Activated T-cell treated with anti-CD3 and anti-CD28 coated beads for 4 hours (primary cell): ENCODE data around the gene ANKAR.
"Not testable (repeated sequence)": the region's sequence is repeated elsewhere in the genome, so short reads cannot be mapped to it uniquely, and the experiment has no call there.

Experiments used
- DNase-seq: peaks from one replicate; pipeline ENCODE4 v3.0.0-alpha.2; 2020

ANKAR gene

DNA sequence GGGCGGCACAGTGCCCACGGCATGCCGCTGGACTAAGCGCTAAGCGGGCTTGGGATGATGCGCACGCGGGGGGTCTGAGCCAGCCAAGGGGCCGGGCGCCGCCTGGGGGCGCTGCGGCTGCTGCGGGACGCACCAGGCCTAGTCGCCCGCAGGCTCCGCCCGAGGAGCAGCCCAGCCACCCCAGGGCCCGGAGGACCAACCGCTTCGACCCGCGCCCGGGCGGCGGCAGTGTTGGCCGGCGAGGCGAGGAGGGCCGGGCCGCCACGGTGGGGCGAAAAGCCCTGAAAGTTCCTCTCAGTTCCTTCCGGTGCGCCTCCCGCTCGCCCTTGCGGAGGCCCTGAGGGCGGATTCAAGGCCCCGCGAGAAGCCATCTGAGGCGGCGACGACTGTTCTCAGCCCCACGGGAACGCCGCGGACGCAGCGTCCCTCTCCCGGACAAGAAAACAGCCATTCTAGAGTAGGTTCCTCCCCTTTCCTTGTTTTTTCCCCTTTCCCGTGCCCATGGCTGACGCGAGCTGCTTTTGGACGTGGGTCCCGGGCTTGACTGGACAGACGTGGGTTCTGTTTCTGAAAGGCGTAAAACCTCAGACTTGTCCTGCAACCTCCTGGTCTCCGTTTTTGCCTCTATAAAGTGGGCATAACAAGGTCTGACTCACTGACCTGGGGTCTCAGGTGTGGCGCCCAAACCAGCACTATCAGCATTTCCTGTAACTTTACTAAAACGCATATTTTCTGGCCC, at the start of gene ANKAR:
TSS of gene ANKAR (plus strand) at position 297 of the 739 bp plus-strand sequence. CDS start 1,821 bp downstream, outside the sequence.
- peak; percentile 67 for DNase-seq

- no peak for DNase-seq
Observed at GRCh38 chr2:189625636-189626035, 48.8 kb upstream of the ANKAR start.

GRCh38 chr2:189627789-189628188, 46.7 kb upstream of the ANKAR start:
- no peak for DNase-seq

GRCh38 chr2:189628817-189629530, 45.5 kb upstream of the ANKAR start:
- DNase-seq, result no peak

DNA sequence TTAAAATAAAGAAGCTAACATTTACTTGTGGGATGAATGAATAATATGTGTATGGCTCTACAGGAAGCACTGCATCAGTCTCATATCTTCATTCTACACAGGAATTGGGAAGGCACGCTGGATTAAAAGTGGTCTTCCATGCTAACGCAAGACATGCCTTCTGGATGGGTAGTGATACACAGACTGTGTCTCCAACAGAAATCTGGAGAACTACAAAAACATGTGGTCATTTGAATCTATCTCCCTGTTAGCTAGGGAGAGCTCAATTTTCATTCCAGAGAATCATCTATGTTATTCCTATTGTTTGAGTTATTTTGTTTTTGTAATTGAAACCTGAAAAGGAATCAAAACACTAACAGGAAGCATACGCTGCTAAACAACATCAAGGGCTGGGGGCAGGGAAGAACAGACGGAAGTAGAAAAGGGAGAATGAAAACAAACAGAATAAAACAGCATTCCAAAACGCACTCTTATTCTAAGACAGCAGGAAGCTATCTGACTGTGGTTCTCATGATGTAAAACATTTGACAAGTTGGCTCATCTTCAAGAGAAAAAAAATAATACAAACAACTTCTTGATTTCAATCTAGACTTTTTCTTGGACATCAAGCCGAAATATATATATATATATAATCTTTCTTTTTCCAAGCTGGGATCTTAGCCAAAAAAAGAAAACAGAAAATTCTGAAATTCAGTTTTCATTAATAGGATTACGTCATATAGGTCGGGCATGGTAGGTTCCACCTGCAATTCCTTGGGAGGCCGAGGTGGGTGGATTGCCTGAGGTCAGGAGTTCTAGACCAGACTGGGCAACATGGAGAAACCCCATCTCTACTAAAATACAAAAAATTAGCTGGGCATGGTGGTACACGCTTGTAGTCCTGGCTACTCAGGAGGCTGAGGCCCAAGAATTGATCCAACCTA, 44.7 kb upstream of the ANKAR start:
- no peak for DNase-seq

- DNase-seq, result no peak
Observed at GRCh38 chr2:189631849-189632248, 42.6 kb upstream of the ANKAR start.

DNA sequence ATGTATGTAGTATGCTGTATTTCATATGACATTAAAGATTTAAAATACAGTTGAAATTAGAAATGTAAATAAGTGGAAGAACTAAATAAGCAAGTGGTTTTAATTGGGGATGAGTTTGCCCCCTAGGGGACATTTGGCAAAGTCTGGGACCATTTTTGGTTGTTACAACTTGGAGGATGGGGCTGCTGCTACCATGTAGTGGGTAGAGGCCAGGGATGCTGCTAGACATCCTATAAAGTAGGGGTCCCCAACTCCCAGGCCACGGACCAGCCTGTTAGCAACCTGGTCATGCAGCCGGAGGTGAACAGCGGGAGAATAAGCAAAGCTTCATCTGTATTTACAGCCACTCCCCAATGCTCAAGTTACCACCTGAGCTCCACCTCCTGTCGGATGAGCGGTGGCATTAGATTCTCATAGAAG, 41.1 kb upstream of the ANKAR start:
- DNase-seq, result no peak

DNA sequence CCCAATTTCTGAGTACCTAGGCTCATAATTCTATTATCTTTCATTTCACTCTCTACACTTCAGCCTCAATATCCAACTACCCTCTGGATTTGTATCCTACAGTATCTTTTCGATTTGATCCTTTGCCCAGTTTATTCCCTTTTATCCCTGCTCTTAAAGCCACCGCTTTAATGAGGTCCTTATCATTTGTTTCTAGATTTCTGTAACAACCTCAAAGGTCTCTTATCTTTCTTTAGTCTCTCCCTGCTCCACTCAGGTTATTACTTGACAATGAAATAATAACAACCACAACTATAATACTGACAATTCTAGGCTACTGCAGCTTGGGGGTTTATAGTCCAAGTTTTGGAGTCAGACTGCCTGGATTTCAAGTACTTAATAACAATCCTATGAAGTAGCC, 39.1 kb upstream of the ANKAR start:
- DNase-seq, result no peak

DNA sequence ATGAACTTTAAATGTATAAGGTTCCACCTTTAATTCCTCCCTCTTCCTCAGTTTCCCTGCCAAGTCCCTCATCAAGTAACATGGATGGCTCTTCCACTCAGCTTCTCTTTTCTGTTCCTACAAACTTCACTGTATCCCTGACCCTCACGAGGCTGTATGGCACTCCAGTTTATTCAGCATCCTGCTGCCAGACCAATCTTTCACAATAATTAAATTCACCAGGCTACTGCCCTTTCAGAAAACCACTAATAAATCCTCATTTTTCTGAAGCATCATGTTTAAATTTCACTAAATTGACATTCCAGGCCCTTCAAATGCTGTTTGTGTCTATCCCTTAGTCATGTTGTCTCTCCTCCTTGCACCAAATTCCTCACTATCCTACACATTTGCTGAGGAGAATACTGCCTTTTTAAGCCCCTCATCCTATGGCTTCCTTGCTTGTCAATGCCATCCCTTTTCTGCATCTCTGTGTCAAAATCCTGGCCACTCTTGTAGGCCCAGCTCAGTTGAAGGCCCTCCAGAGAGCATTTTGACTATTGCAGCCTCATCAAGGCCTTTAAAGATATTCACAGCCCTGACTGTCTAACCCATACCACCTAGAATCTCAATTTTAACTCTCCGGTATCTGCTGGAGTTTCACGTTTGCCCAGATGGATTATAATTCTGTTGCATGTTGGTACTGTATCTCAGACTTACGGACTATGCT, 36.0 kb upstream of the ANKAR start:
- no peak for DNase-seq

DNA sequence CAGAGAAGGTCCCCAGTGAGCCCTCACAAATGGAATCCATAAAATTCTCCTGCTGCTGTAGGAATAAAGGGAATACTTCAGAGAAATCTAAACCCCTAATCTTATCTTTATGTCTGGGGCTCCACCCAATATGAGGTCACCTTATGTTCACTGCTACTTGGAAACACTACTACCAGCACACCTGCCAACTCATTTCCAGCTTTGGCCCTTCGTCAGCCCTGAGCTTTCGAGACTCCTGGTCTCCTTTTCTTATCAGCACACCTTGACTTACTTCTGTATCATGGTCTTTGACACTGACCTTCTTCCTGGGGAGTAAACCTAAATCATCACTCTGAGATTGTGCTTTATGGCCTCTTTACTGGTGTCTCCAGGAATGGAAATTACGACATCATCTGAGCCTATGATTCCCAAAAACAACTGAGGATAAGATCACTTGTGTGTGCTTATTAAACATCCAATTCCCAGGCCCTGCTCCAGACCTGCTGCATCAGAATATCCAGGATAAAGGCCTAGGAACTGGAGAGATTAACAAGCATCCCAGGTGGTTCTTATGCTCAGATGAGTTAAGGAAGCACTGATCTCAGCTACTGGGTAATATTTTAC, 35.4 kb upstream of the ANKAR start:
- no peak for DNase-seq

DNA sequence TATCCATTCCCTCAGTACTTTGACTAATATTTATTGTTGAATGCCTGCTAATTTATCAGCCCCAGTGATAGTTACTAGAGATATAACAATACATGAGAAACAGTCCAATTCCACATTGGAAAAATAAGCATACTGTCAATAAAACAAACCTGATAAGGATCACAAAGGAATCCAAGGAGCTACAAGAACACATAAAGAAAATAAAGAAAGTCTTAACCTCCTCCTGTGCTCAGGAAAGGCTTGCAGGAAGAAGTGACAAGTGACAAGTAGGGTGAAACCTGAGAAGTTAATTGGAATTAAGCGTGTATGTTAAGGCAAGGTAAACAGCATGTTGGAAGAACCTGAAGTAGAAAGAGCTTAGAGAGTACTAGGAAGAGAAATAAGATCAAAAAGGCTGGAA, 33.5 kb upstream of the ANKAR start:
- no peak for DNase-seq

GRCh38 chr2:189641590-189641989, 32.9 kb upstream of the ANKAR start:
- DNase-seq, result no peak

GRCh38 chr2:189646521-189646920, 27.9 kb upstream of the ANKAR start:
- no peak for DNase-seq

- DNase-seq, result no peak
Observed at GRCh38 chr2:189648846-189649509, 25.5 kb upstream of the ANKAR start.

DNA sequence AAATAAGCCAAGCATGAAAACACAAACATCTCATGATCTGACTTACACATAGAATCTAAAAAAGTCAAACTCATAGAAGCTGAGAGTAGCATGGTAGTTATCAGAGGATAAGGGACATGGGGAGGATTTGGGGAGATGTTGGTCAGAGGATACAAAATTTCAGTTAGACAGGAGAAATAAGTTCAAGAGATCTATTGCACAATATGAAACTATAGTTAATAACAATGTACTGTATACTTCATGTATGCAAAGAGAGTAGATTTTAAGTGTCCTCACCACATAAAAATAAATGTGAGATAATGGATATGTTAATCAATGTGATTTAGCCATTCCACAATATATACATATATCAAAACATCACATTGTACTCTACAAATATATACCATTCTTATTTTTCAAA, 23.2 kb upstream of the ANKAR start:
- DNase-seq, result no peak

GRCh38 chr2:189653464-189653863, 21.0 kb upstream of the ANKAR start:
- not testable (repeated sequence) for DNase-seq

- no peak for DNase-seq
Observed at GRCh38 chr2:189654641-189655040, 19.8 kb upstream of the ANKAR start.

DNA sequence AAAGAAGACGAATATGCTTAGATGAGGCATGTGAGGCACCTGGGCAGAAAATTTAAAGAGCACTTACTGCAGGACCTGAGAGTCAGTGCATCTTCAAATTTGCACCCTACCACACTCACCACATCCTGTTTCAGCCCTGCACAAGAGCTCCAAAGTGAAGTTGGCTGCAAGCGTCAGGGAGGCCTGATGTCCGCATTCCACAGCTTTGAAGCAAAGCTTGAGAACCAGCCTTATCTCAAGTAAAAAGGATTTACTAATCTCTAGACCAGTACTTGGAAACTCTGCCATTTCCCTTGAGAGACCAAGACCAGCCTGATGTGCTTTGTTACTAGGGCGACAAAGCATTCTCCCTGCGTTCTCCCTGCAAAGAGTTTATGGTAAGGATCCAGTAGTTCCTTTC, 16.6 kb upstream of the ANKAR start:
- DNase-seq, result no peak

- no peak for DNase-seq
Observed at GRCh38 chr2:189658306-189659212, 15.9 kb upstream of the ANKAR start.

DNA sequence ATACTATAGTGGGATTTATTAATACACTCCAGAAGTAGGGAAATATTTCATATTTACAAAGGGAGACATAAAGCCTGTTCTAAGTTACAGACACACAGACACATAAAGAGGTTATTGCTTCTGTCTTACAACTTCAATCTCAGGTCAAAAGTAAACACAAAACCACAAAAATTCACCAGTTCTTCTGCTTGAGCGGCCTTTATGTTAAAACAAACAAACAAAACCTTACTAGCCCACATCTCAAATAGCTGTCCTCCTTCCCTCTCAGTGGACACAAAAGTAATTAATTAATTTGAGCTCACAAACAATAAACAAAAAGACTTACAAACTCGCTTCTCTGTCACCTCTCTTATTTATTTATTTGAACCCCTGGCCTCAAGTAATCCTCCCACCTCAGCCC, 14.7 kb upstream of the ANKAR start:
- DNase-seq, result no peak

DNA sequence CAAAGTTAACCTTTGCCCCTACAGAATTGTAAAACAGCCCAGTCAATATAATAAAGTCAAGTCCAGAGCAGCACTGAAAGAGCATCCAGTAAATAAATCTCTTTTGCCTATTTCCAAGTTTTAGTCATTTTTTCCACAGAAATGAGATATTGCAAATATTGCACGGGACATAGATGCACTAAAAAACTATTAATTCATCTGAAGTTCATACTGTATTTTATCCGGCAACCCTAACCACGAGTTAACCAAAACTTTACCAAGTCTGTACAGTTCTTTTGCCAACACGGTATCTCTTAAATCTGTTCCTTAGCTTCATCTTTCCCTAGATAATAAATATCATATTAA, 13.7 kb upstream of the ANKAR start:
- DNase-seq, result no peak
